ENCODE data around the gene MCTP1. TPM values are rescaled to one million over a fixed set of nuclear protein-coding genes. Genes with fewer than 3 reads are reported as not detected.

Gene MCTP1
- total RNA-seq: under 1 TPM in 1 of 2 experiments, not detected in 1; 0.42 TPM

DNA sequence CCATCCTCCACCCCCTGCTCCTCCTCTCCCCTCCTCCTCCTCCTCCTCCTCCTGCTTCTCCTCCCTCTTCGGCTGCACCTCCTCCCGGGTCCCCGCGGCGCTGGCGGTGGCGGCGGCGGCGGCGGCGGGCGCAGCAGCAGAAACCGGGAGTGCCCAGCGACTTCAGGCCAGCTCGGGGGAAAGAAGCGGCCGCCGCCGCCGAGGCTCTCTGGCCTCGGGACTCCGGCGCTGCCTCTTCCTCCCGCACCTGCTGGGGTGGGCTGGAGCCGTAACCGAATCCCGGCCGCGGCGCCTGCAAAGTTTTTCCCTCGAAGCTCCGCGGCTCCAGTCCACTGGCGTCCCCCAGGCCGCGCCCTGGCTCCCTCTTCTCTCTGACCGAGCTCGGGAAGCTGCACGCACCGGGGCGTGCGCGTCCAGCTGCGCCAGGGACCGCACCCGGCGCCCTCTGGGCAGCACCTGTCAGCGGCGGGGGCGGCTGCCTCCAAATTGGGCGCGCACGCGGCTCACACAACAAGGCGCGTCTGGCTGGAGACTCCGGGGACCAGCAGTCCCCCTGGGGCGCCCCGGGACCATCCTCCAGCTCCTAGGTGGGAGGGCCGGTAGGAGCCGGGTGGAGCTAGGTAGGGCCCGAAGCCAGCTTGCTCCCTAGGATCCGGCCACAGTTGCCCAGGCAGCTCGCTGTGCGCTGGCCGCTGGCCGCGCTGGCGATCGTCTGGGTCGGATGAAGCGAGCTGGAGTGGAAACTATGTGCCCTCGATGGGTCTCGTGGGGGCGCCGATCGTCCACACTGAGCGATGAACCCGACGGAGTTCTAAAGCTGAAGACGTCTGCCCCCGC lies at the start of gene MCTP1:
MCTP1 (minus strand) TSS at position 523 of the 837 bp plus-strand sequence.
- peaks cover 43% of the 10 kb centered on the region for H3K27me3 Mint-ChIP-seq (ENCODE audit: low read depth)
- no peak within 1 kb of the TSS for H3K27ac Mint-ChIP-seq
- H3K36me3 Mint-ChIP-seq (ENCODE audit: low read depth): no peaks in the 10 kb centered on the region
- H3K4me1 Mint-ChIP-seq (ENCODE audit: low read depth): peaks cover 12% of the 10 kb centered on the region
- H3K9me3 Mint-ChIP-seq (ENCODE audit: insufficient read depth): no peaks in the 10 kb centered on the region
- ATAC-seq (peak; percentile 41), DNase-seq (no peak)
- H3K4me3 Mint-ChIP-seq: peak within 1 kb of the TSS; percentile 48
- ChIA-PET CTCF (no interaction called here), POLR2A (no interaction called here)

DNA sequence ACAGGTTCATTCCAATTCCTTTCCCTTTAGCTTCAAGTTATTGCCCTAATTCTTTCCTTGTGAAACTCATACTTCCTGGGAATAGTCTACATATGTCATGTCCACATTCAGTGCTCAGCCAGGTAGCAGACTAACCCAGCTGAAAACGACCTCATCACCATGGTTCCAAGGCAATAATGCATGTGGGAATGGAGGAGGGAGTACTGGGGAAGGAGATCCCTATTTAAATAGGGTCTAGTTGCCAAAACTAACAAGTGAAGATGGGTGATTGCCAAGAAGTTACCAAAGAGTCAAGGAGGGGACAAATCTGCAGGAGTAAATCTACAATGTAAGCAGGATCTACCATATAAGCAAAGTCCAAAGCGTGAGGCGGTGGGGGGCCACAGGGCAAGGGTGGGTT lies 47.3 kb upstream of the MCTP1 start:
- Mint-ChIP-seq H3K27me3 (ENCODE audit: low read depth) (no peaks in the 10 kb centered on the region), H3K36me3 (ENCODE audit: low read depth) (no peaks in the 10 kb centered on the region), H3K27ac (no peak overlapping the region), H3K4me3 (no peak overlapping the region), H3K4me1 (ENCODE audit: low read depth) (no peaks in the 10 kb centered on the region), H3K9me3 (ENCODE audit: insufficient read depth) (no peaks in the 10 kb centered on the region)
- no peak for DNase-seq
- no peak for ATAC-seq
- ChIA-PET POLR2A (no interaction called here), CTCF (no interaction called here)

DNA sequence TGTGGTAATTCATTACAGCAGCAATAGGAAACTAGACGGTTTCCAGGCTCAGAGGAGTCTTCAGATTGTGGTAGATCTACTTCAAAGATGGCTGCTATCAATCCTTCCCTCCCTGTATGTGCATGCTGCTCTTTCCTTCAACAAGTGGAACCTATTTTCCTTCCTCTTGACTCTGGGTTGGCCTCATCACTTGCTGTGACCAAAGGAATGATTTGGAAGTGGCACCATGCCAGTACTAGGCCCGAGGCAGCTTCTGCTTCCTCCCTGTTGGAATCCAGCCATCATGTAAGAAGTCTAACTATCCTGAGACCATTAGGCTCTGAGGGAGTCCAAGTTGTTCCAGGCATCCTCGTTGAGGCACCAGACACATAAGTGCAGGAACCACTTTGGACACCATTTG lies 46.5 kb upstream of the MCTP1 start:
- H3K9me3 Mint-ChIP-seq (ENCODE audit: insufficient read depth): no peaks in the 10 kb centered on the region
- H3K27me3 Mint-ChIP-seq (ENCODE audit: low read depth): no peaks in the 10 kb centered on the region
- DNase-seq (no peak), ATAC-seq (no peak)
- CTCF ChIA-PET: no interaction called here
- H3K36me3 Mint-ChIP-seq (ENCODE audit: low read depth): no peaks in the 10 kb centered on the region
- no peak overlapping the region for H3K27ac Mint-ChIP-seq
- no peaks in the 10 kb centered on the region for H3K4me1 Mint-ChIP-seq (ENCODE audit: low read depth)
- POLR2A ChIA-PET: no interaction called here
- H3K4me3 Mint-ChIP-seq: no peak overlapping the region

DNA sequence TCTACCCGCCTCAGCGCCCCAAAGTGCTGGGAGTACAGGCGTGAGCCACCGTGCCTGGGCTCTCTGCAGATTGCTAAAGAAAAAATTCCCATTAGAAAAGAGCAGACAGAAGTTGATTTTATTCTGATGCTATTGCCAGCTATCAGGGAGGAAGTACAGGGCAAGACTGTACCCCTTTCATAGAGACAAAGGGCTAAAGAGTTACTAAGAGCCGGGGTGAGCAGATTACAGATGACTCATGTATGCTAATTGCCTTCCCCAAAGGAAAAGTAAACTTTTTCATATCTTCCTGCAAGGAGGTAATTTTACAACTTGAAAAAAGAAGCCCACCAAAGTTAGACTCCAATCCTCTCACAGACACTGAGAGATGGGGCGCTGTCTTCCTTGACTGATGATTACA lies 42.3 kb upstream of the MCTP1 start:
- DNase-seq (no peak), ATAC-seq (no peak)
- Mint-ChIP-seq H3K4me3 (no peak overlapping the region), H3K27me3 (ENCODE audit: low read depth) (no peaks in the 10 kb centered on the region), H3K27ac (no peak overlapping the region), H3K4me1 (ENCODE audit: low read depth) (no peaks in the 10 kb centered on the region), H3K9me3 (ENCODE audit: insufficient read depth) (no peaks in the 10 kb centered on the region), H3K36me3 (ENCODE audit: low read depth) (no peaks in the 10 kb centered on the region)
- ChIA-PET CTCF (no interaction called here), POLR2A (no interaction called here)

DNA sequence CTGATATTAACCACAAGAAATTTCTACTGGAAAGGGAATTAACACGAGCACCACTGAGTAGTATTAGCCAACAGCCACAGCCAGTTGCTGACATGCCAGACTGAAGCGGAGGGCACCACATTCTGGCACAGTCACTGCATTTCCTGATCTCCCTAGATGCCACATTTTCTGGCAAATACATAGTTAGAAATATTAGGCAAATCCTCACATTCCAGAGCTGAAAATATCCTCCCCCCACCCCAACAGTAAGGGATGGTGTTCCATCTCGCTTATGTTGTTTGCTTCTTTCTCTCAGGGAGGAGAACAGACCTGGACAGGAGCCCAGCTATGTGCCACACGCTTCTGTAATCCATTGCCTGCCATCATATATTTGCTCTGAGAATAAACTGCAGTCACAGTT lies 32.8 kb upstream of the MCTP1 start:
- DNase-seq: no peak
- ChIA-PET POLR2A (no interaction called here), CTCF (no interaction called here)
- Mint-ChIP-seq H3K9me3 (ENCODE audit: insufficient read depth) (no peaks in the 10 kb centered on the region), H3K4me3 (no peak overlapping the region), H3K36me3 (ENCODE audit: low read depth) (no peaks in the 10 kb centered on the region), H3K27me3 (ENCODE audit: low read depth) (peaks cover 2% of the 10 kb centered on the region), H3K4me1 (ENCODE audit: low read depth) (no peaks in the 10 kb centered on the region), H3K27ac (no peak overlapping the region)
- no peak for ATAC-seq

DNA sequence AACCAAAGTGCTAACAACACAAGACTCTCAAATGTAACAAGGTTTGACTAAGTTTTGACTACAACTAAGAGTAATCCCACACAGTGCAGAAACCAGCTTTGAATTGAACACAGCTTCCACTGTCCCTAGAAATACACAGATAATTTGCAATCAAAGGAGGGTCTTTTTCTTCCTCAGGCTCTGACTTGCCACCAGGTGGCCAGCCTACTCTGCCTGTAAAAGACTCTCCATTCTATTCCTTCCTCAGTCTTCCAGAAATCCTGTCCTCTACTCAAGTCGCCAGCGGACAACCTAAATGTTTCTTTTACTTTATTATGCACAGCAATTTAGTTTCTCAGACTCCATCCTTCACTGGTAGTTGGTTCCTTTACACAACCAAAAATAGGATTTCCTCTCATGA lies 32.2 kb upstream of the MCTP1 start:
- no peak for ATAC-seq
- Mint-ChIP-seq H3K9me3 (ENCODE audit: insufficient read depth) (no peaks in the 10 kb centered on the region), H3K36me3 (ENCODE audit: low read depth) (no peaks in the 10 kb centered on the region), H3K4me3 (no peak overlapping the region), H3K27ac (no peak overlapping the region), H3K27me3 (ENCODE audit: low read depth) (peaks cover 2% of the 10 kb centered on the region), H3K4me1 (ENCODE audit: low read depth) (no peaks in the 10 kb centered on the region)
- DNase-seq: no peak
- POLR2A ChIA-PET: no interaction called here
- CTCF ChIA-PET: no interaction called here

DNA sequence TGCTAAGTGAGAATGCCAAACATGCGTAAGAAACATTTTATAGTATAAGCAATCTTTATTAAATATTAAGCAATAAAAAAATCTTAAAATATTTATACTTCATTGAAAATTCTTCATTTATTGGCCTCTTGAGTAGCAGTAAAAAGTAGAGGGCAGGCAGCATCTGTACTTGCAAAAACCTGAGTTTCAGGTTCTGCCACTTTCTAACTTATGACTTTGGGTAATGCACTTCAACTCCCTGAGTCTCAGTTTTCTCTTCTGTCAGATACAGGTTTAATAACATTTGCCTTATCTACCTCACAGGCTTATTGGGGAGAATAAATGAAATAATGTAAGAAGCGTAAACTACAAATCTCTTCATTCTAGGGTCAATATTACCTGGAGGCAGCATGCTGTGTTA lies 19.8 kb upstream of the MCTP1 start:
- Mint-ChIP-seq H3K27ac (no peak overlapping the region), H3K27me3 (ENCODE audit: low read depth) (peaks cover 2% of the 10 kb centered on the region), H3K36me3 (ENCODE audit: low read depth) (no peaks in the 10 kb centered on the region), H3K9me3 (ENCODE audit: insufficient read depth) (no peaks in the 10 kb centered on the region), H3K4me1 (ENCODE audit: low read depth) (no peaks in the 10 kb centered on the region), H3K4me3 (no peak overlapping the region)
- ATAC-seq (no peak), DNase-seq (no peak)
- ChIA-PET CTCF (no interaction called here), POLR2A (no interaction called here)

DNA sequence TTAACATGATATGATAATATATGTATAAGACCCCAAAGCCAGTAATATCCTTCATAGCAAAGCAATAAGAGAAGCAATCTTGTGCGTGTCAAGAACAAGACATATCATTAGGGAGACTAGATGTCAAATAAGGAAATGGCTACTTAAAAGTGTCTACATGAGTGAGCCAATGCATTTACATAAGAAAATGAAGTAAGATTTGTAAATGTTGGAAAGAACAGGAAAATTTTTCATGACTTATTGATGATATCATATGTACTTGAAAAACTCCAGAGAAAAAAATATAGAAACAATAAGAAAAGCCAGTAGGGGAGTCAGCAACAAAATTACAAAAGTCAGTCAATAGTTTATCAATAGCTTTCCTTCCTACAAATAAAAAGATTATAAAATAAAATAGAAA lies 13.8 kb upstream of the MCTP1 start:
- Mint-ChIP-seq H3K4me1 (ENCODE audit: low read depth) (no peaks in the 10 kb centered on the region), H3K27me3 (ENCODE audit: low read depth) (peaks cover 5% of the 10 kb centered on the region), H3K4me3 (no peak overlapping the region), H3K36me3 (ENCODE audit: low read depth) (no peaks in the 10 kb centered on the region), H3K9me3 (ENCODE audit: insufficient read depth) (no peaks in the 10 kb centered on the region), H3K27ac (no peak overlapping the region)
- ATAC-seq (no peak), DNase-seq (no peak)
- ChIA-PET POLR2A (no interaction called here), CTCF (no interaction called here)

DNA sequence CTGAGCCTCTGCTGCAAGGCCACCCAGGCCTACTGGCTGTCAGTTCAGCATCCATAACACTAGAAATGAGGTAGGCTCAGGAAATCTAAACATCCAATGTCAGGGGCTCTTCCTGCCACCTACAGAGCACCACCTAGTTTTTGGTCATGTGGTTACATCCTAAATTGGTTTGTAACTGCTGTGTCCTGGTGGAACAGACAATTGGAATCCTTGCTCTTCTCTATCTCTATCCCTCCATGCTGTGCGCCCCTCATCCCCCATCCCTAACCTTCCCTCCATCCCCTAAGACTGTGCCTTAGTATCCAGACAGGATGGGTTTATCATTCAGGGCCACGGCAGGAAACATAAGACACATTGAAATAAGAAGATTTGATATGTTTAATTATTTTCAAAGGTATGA lies 11.4 kb upstream of the MCTP1 start:
- ChIA-PET CTCF (no interaction called here), POLR2A (no interaction called here)
- ATAC-seq (no peak), DNase-seq (no peak)
- H3K36me3 Mint-ChIP-seq (ENCODE audit: low read depth): no peaks in the 10 kb centered on the region
- H3K27me3 Mint-ChIP-seq (ENCODE audit: low read depth): peaks cover 10% of the 10 kb centered on the region
- H3K27ac Mint-ChIP-seq: no peak overlapping the region
- H3K4me3 Mint-ChIP-seq: no peak overlapping the region
- no peaks in the 10 kb centered on the region for H3K4me1 Mint-ChIP-seq (ENCODE audit: low read depth)
- no peaks in the 10 kb centered on the region for H3K9me3 Mint-ChIP-seq (ENCODE audit: insufficient read depth)

DNA sequence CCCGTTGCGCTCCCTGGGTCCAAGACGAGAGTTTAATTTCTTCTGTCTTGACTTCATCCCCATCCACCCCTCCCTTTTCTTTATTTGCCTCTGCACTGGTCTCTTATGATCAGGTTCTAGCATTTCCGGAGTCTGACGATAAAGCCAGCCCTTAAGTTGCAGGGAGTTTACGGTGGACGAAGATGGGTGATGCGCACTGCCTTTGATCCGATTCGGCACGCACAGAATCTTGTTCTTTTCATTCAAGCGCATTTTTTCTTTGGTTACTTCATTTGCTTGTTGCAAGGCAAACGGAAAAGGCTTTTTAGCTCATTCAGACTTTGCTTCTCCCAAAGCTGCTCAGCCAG lies 488 bp upstream of the MCTP1 start:
- ATAC-seq: no peak
- POLR2A ChIA-PET: no interaction called here
- no peaks in the 10 kb centered on the region for H3K36me3 Mint-ChIP-seq (ENCODE audit: low read depth)
- H3K4me1 Mint-ChIP-seq (ENCODE audit: low read depth): peaks cover 12% of the 10 kb centered on the region
- H3K27me3 Mint-ChIP-seq (ENCODE audit: low read depth): peaks cover 48% of the 10 kb centered on the region
- no peak overlapping the region for H3K27ac Mint-ChIP-seq
- DNase-seq: no peak
- no peaks in the 10 kb centered on the region for H3K9me3 Mint-ChIP-seq (ENCODE audit: insufficient read depth)
- CTCF ChIA-PET: no interaction called here
- H3K4me3 Mint-ChIP-seq: peak overlapping the region; percentile 44

DNA sequence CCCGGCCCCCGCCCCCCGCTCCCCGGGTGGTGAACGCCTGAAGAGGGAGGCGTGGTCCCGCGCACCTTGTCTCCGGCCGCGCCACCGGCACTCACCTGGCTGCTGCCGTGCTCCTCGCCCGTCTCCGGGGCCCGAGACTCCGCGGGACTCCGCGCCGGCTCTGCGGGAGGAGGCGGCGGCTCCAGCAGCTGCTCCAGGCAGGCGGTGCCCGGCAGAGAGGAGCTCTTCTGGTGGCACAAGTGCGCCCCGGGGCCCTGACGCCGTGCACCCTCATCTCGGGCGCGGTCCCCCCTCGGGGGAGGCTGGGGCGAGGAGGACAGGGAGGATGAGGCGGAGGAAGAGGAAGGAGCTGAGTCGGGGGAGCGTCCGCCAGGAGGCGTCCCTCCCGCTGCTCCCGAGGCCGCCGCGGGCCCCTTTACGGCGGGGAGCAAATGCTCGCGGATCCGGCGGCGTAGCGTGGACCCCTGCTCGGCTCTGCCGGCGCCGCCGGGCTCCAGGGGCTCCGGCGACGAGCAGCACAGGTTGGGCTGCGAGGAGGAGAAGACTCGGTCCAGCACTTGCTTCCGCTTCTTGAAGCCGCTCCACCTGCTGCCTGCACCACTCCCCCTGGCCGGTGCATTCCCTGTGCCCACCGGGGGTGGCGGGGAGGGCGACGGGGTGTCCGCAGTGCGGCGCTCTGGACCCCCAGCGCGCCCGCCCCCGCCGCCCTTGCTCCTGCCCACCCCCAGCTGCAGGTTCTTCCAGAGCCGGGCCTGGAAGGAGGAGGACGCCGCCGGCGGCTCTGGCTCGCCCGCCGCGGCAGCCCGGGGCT lies 928 bp downstream of the MCTP1 start:
- Mint-ChIP-seq H3K4me3 (peak overlapping the region; percentile 48), H3K9me3 (ENCODE audit: insufficient read depth) (no peaks in the 10 kb centered on the region), H3K27me3 (ENCODE audit: low read depth) (peaks cover 43% of the 10 kb centered on the region), H3K27ac (no peak overlapping the region), H3K4me1 (ENCODE audit: low read depth) (peaks cover 12% of the 10 kb centered on the region), H3K36me3 (ENCODE audit: low read depth) (no peaks in the 10 kb centered on the region)
- DNase-seq (peak; percentile 37), ATAC-seq (peak; percentile 72)
- ChIA-PET CTCF (interaction anchor here (1.0 kb wide), 2 partner anchors 316 to 558 kb away, joined by 3 read pairs; no protein-coding TSS in a partner anchor), POLR2A (no interaction called here)

DNA sequence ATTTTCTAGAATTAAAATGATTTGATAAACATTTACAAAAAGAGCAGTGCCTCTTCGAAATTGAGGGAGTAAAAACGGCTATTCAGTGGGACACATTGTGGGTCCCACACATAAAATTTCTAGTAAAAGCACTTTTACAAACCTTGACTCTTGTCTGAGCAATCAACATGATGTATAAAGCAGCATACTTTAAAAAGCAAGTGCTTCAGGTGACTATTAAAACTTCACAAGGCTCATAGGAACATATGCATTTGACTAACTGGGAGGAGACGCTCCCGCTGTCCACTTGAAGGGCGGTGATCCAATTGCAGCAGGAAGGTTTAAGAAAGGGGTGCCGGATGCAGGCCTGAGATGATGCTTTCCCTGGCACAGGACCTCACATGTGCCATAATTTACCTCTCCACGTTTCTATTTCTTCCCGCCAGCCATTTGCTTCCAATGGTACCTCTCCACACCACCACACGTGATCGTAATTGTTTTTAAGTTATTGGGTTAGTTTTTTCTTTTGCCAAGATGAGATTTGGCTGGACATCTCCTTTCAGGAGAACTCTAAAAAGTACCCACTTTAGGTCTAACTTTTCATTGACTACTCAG lies 1.8 kb downstream of the MCTP1 start:
- H3K27me3 Mint-ChIP-seq (ENCODE audit: low read depth): peaks cover 42% of the 10 kb centered on the region
- ChIA-PET POLR2A (no interaction called here), CTCF (interaction anchor here (1.0 kb wide), 2 partner anchors 315 to 559 kb away, joined by 3 read pairs; no protein-coding TSS in a partner anchor)
- H3K27ac Mint-ChIP-seq: no peak overlapping the region
- DNase-seq: no peak
- no peak for ATAC-seq
- no peaks in the 10 kb centered on the region for H3K36me3 Mint-ChIP-seq (ENCODE audit: low read depth)
- peaks cover 12% of the 10 kb centered on the region for H3K4me1 Mint-ChIP-seq (ENCODE audit: low read depth)
- peak overlapping the region; percentile 31 for H3K4me3 Mint-ChIP-seq
- no peaks in the 10 kb centered on the region for H3K9me3 Mint-ChIP-seq (ENCODE audit: insufficient read depth)
